CD4-positive, alpha-beta T cell treated with Interleukin-6 for 4 hours (primary cell): ENCODE results near the gene ALK.

Source experiments
- DNase-seq: peaks from one replicate; pipeline ENCODE4 v3.0.0-alpha.2; 2020; ENCODE audit warnings: mixed read lengths

Gene ALK

DNA sequence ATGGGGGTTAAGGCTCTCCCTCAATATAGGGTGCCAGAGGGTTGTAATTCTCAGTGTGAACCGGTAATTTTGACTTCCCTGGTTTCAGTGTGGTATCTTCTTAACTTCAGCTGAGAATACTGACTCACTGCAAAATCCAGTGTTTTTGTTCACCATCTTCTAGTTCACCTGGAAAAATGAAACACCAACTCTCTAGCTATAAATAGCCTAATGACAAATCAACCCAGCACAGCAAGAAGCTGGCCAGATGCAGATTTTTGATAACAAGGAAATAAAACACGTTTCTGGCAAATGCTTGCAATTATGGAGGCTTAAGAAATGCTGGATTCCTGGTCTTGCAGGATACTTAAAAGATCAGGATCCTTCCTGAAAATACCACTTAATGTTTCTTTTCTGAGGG is 613.9 kb downstream of the ALK start:
- DNase-seq, result no peak

- no peak for DNase-seq
These were observed 615.6 kb downstream of the ALK start for GRCh38 chr2:29305762-29306161.

DNA sequence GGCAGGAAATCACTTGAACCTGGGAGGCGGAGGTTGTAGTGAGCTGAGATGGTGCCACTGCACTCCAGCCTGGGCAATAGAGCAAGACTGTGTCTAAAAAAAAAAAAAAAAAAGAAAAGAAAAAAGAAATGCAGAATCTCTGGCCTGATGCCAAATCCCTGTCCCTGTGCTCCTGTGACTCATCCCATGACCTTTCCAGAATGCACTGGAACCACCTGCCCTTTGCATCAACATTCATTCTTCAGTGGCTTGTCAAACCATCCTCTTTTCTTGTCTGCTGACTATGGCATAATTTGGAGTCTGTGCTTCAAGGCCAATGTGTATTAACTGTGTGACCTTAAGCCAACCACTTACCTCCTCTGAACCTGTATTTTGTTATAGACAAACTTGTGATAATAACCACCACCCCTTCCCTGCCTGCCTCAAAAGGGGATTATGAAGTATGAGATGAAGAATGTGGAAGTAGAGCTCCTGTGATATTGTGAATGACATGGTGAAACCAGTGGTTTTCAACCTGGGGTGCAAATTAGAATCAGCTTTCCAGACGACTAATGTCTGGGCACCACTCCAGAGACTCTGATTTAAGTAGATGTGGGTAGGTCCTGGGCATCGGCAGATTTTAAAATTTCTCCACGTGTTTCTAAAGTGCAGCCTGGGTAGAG is 616.9 kb downstream of the ALK start:
- no peak for DNase-seq

DNA sequence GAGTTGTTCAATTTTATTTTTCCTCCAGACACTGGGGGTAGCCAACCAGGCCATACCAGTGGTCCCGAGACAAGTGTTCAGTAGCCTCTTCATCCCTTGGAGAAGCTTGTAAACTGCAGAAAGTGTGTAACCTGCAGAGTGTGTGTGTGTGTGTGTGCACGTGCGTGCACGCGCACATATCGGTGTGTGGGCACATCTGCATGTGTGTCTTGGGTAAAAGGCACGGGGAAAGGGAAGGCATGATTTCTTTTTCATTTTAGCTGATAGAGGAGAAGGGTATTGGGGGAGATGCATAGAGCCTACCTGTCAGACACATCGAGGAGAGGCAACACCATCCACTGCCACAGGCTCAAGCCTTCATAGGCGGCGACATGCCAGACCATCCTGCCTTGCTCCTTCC is 624.8 kb downstream of the ALK start:
- DNase-seq, result no peak

DNA sequence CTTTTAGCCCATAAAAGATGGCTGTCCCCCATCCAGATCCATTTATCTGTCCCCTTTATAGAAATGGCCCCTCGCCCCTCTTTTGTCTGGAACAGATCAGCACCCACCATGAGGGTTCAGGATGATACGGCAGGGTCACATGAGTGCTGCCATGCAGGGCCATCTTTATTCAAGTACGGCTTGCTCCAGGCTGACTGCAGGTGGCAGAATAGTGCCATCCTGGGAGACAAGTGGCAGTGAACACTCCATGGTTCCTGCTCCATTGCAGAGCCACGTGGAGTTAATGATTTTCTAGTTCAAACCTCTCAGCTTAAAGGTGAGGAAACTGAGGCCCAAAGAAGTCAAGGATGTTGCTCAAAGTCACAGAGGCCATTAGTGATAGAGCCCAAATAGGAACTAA is 625.5 kb downstream of the ALK start:
- DNase-seq, result no peak

- DNase-seq, result no peak
These were observed 627.5 kb downstream of the ALK start for GRCh38 chr2:29293830-29294438.

DNA sequence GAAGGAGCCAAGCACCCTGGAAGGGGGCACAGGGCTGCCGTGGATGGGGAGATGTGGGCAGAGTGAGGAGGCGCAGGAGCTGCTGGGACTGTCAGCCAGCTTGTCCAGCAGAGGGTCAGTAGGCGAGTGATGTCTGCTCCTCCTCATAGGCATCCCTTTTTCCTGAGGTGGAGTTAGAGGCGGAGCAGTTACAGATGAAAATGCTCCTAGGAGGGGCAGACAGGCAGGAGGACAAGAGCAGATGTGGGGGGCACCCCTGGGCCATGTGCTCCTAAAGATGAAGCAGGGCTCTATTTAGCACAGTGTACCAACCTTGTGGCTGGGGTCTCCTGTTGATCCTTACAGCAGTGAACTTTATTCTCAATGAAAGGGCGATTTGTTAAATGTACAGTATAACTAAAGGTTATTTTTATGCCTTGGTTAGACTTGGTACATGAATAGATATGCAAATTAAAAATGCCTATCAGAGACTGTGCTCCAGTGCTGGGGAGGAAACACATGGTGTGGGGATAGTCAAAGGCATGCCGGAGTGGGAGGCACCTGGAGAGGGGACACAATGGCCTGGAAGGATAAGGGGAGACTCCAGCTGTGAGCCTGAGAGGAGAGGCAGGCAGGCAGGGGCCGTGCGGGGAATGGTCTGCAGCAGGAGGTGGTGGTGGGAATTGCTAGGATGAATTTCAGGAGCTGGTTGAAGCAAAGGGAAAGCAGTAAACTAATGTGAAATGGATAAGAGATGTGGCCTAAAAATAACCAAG is 630.9 kb downstream of the ALK start:
- DNase-seq, result no peak

GRCh38 chr2:29284671-29285070 is 636.7 kb downstream of the ALK start:
- no peak for DNase-seq

GRCh38 chr2:29281916-29282247 is 639.5 kb downstream of the ALK start:
- DNase-seq, result no peak

DNA sequence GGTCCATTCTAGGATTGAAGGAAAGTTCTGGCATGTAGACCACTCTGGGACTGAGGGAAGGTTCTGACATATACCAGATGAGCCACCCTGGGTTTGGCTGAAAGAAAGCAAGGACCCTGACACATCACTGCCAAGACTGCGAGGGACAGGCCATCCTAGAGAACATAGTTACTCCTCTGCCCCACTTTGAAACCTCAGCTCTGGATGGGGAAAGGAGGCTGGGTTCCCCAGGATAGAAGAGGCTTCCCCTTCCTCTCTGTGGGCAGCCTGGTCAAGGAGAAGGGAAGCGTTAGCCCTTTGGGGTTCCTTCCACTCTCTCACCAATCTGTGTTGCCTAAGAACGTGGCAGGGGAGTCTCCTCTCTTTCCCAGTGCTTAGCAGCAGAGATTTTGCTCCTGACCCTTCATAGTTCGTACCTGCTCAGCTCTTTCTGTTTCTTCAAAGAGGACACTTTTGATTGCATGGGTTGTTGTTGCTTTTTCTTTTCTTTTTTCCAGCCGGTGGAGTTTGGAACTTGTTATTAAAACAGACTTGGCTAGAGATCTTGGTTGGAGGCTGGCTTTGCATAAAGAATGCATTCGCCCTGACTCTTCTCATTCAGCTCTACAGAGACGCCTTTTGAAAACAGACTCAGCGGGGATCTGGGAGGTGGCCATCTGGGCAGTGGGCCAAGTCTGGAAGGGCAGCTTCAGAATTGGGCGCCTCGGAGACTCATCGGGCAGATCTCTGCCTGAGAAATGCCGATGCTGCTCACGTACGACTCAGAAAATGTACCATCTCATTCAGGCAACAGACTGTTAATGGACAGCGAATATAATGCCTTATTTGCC is 640.1 kb downstream of the ALK start:
- DNase-seq, result no peak

DNA sequence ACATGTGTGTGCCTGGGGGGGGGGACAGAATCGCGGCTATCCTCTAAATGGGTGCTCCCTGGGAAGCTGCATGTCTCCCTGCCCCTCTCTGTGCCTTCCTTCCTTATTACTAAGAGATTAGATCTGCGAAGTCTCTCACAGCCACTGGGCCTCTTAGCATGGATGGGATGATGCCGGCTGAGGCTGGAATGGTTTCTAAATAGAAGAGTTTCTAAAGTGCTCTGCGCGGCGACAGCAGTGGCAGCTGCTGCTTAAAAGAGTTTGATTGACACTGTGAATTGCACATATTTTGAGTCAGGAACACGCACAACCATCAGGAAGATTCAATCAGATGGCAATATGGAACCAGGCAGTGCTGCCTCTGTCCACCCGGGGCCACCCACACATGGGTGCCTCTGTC is 642.4 kb downstream of the ALK start:
- DNase-seq, result no peak

DNA sequence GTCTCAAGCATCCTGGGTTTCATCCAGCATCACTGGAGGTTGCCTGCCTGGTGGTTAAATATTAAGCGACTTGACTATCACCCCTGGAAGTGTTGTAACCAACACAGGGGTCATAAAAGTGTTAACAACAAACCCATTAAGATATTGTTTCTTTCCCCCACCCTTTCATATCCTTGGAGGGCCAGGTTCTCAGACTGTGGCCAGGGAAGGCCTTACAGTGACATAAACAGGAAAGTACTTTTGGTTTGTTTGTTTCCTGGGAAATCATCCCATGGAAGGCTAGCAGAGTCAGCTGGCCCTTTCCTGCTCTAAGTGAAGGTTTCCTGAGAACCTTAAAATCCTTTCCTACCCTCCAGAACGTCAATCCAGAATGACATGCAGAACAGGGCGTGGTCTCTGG is 645.2 kb downstream of the ALK start:
- DNase-seq, result no peak

GRCh38 chr2:29275186-29275585 is 646.2 kb downstream of the ALK start:
- DNase-seq, result no peak

DNA sequence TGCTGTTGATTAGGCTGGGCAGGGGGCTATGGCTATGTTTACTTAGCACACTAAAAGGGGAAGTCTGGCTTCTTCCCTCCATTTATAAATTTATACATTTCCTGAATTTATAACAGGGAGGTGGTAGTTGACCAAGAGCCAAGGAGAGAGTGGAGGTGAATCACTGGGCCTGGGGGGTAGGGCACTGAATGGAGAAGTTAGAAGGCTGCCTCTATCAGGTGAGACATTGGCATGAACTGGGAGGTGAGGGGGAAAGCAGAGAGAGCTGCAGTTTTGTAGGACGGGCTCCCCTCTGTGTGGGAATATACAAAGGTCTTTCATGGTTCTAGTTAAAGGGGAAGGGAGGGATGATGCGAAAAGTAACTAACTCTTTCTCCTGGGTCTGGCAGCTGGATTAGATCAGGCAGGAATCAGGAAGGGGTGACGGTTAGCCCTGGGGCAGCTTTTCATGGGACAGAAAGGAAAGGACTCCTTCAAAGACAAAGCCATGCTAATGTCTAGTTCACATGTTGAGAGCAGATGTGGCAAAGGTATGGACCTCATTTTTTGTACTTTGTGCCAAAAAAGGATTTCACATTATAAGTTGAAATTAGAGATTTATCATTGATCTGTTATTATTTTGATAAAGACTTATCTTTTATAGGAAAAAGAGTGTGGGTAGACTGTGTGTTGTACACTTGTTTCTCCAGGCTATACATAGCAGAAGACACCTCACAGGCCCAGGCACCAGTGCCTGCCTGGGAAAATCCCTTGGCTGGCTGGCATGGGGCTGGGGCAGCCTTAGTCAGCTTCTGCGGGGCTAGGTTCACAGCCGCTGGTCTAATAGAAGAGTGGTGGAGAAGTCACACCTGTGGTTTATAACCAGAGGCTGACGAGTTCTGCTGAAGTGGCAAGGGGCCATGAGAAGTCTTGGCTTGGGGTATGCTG is 647.4 kb downstream of the ALK start:
- no peak for DNase-seq

DNA sequence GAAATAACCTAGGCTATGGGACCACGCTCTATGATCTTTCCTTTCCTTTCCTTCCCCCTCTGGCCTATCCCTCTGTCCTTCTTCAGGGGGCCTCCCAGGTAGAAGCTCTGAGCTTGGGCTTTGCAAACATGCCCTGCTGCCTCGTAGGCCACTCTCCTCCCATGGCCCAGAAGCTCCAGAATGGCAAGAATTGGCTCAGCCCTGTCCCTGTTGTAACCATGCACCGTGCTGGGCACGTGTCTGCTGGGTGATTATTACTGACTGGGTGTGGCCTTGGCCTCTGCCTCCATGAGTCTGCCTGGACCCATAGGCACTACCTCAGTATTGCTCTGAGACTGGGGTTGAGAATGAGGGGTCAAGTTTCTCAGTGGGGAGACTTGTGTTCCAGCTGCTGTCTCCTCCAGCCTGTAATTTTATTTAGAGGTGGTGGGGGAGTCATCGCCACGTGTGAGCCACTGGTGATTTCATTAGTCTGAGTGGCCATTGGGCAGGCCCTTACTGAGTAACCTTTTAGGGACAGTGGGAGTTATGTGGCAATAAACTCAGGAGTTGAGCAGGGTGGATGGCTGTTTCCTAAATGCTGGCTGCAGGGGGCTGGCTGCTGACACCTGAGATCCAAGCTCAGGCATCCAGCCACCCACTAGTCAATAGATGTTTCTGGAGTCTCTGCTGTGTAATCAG is 648.2 kb downstream of the ALK start:
- DNase-seq, result no peak

DNA sequence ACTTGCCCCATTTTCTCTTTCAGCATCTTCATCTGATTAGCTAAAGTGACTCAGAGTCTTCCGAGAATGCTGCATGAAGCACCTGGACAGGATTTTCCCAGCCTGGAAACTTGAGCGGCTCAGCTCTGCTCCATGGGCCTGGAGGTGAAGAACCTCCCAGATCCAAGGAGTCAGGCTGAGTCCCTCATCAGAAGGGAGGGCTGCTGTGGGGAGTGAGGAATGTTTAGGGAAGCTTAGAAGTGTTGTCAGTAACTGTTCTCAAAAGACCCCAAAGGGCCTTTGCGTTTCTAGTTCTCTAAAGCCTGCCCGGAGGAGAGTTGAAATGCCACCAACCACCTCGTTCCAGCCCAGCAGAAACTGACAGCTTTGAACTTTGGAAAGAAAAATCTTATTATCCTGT is 649.1 kb downstream of the ALK start:
- DNase-seq, result no peak

DNA sequence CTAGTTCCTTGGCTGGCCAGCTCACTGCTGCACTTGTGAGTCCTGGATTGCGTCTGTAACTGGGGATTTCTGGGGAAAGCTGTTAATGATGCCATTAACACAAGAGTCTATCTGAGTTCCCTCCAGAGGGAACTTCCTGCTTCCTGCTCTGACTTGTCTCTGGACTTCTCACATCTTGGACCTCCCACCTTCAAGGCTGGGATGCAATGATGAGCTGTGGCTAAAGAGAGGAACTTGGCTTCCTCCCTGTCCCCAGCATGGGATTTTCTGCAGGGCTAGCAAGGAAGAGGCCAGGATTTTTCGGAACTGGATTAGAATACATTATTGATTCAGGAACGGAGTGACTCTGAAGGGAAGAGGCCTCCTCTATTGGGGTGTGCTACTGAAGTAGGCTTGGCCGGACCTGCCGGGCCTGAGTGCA is 650.7 kb downstream of the ALK start:
- no peak for DNase-seq

- no peak for DNase-seq
These were observed 651.6 kb downstream of the ALK start for GRCh38 chr2:29269765-29270109.

DNA sequence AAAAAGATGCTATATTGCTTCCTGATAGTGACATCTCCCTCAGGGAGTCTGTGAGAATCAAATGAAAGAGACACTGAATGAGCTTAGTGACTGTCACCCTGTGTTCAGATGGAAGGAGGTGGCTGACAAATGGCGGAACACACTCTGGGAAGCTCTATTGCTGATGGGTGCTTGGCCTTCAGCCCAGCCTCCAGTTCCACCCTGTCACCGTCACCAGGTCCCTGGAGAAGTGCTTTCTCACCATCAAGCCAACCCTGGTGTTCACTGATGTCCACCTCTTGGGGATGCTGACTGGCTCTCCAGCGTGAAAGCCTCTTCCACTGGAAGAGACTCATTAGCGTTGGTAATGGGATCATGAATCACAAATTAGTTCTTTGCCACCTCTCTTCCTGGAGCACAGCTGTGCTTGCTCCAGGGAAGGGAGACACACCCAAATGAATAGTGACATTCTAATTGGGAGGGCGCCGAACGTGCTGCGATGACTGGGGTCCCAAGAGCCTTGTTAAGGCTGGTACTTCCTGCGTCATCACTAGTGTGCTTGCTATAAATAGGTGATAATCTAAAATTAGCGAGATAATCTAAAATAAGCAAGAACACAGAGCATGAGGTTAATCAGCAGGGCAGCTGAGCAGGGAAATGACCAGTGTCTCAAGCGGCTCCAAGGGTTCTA is 652.2 kb downstream of the ALK start:
- DNase-seq, result no peak

DNA sequence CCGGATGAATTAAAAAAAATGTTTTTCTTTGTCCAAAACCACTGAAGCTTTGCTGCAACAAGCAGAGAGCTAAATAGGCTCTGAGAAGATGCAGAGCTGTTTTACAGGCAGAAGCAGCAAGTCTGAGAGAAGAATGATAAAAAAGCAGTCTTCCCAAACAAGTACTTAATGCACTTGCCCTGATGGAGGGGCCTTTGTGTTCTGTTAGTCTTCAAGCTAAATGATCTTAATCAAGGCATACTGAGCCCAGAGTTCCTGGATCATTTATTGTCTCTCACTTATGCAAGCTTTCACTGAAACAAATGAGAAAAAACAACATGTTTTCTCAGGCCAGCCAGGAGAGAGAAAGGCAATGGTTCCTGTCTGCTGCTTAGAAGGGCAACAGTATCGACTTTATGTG is 653.7 kb downstream of the ALK start:
- no peak for DNase-seq

DNA sequence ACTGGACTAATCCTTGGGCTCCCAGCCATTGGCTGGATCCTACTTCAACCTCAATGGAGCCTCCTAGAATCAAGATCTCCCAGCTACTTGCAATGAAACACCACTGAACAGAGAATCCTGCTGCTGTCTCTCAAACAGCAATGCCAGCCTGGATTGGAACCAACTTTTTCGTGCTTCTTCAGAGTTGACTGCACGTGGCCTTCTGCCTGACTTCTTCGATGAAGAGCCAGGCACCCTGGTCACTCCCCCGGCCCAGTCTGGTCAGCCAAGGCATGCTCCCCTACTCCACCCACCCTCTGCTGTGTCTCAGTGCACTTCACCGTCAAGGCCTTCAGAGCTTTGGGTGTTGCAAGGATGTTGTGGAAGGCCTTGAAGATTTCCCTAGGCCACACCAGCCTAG is 657.5 kb downstream of the ALK start:
- DNase-seq, result no peak
